ENCODE results near the gene SMOC1.

DNA sequence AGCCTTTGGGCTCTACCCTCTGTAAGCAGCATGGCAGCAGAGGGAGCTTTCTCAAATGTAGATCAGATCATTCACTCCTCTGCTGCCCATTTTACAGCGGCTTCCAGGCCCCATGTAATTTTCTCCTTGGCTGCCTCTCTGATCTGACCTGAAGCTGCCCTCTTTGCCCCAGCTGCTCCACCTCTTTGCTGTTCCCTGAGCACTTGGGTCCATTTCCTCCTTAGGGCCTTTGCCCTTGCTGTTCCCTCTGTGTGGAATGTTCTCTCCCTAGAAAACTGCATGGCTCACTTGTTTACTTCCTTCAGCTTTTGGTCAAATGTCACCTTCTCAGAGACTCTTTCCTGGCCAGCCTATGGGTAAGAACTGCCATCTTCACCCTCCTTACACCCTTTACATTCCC is 37.2 kb downstream of the SMOC1 start:
- TF ChIP-seq EZH2phosphoT487 (IDR thresholded peaks at IDR 0.05; ENCODE audit: insufficient read depth, low read depth) (no peak), EZH2 (IDR thresholded peaks at IDR 0.05; ENCODE audit: insufficient read depth, poor library complexity, severe bottlenecking) (no peak)

Measured in GM23248 (cell line).